Inflammatory macrophage treated with lipopolysaccharide for 1 hour (primary cell): ENCODE results near the gene TBRG4.
A peak's percentile ranks its signal among the peaks of the same experiment; 100 is the strongest.
"Not testable (repeated sequence)": the region's sequence is repeated elsewhere in the genome, so short reads cannot be mapped to it uniquely, and the experiment has no call there.

ENCODE experiments used
- DNase-seq, 2 donors: peaks; one replicate each; pipeline ENCODE4 v3.0.0-alpha.2; 2020 to 2022

Gene TBRG4

GRCh38 chr7:45111298-45112223 lies at the start of gene TBRG4:
Gene TBRG4 (minus strand): TSS chr7:45111697. CDS start chr7:45109237, 2,460 bp downstream.
- DNase-seq, result peak; percentile 96 to 97

GRCh38 chr7:45161138-45161537 lies 49.6 kb upstream of the TBRG4 start:
- DNase-seq, result no peak

- DNase-seq, result no peak
Observed at GRCh38 chr7:45160417-45160881, 49.0 kb upstream of the TBRG4 start.

- DNase-seq, result no peak
Observed at GRCh38 chr7:45159296-45159695, 47.8 kb upstream of the TBRG4 start.

- DNase-seq, result no peak
Observed at GRCh38 chr7:45158471-45158870, 47.0 kb upstream of the TBRG4 start.

GRCh38 chr7:45157653-45158401 lies 46.3 kb upstream of the TBRG4 start, which contains the start of gene RAMP3:
Gene RAMP3 (plus strand): TSS chr7:45157791. CDS start chr7:45157829, 38 bp downstream.
- no peak for DNase-seq

- DNase-seq, result no peak
Observed at GRCh38 chr7:45157286-45157652, 45.8 kb upstream of the TBRG4 start.

GRCh38 chr7:45156516-45157272 lies 45.2 kb upstream of the TBRG4 start:
- DNase-seq, result no peak

GRCh38 chr7:45155941-45156340 lies 44.4 kb upstream of the TBRG4 start:
- no peak for DNase-seq

- DNase-seq, result no peak
Observed at GRCh38 chr7:45155357-45155900, 43.9 kb upstream of the TBRG4 start.

GRCh38 chr7:45153861-45154260 lies 42.4 kb upstream of the TBRG4 start:
- DNase-seq, result not testable (repeated sequence)

- no peak for DNase-seq
Observed at GRCh38 chr7:45153233-45153632, 41.7 kb upstream of the TBRG4 start.

GRCh38 chr7:45151967-45152366 lies 40.5 kb upstream of the TBRG4 start:
- DNase-seq, result no peak

- no peak for DNase-seq
Observed at GRCh38 chr7:45151131-45151684, 39.7 kb upstream of the TBRG4 start.

GRCh38 chr7:45150199-45150598 lies 38.7 kb upstream of the TBRG4 start:
- no peak for DNase-seq

GRCh38 chr7:45149606-45150005 lies 38.1 kb upstream of the TBRG4 start:
- no peak for DNase-seq

- no peak for DNase-seq
Observed at GRCh38 chr7:45148653-45148973, 37.1 kb upstream of the TBRG4 start.

GRCh38 chr7:45147858-45148652 lies 36.6 kb upstream of the TBRG4 start:
- DNase-seq, result no peak

- no peak for DNase-seq
Observed at GRCh38 chr7:45146531-45147379, 35.3 kb upstream of the TBRG4 start.

GRCh38 chr7:45145881-45146280 lies 34.4 kb upstream of the TBRG4 start:
- DNase-seq, result no peak

GRCh38 chr7:45143616-45144015 lies 32.1 kb upstream of the TBRG4 start:
- DNase-seq, result no peak
